SU-DHL-6 (cell line): ENCODE data around the gene HEATR1.

Experiments
- H2AFZ ChIP-seq: fragments of 200-600 bp; sonication (generic); 2 replicates; pipeline ENCODE4 v1.6.1; 2014; ENCODE audit warnings: low read depth, mild to moderate bottlenecking, moderate library complexity, mixed read lengths, antibody characterized with exemption, low read length; ENCODE audit not compliant: severe bottlenecking
- H3F3A ChIP-seq: fragments of 200-600 bp; shearing (Covaris generic); 2 replicates; pipeline ENCODE4 v1.6.0; 2016; ENCODE audit warnings: antibody characterized with exemption, mild to moderate bottlenecking; ENCODE audit not compliant: insufficient read depth
- H3K27ac ChIP-seq: fragments of 200-600 bp; sonication (generic); 2 replicates; pipeline ENCODE4 v1.5.1; 2016; ENCODE audit warnings: low read depth, mild to moderate bottlenecking, low read length, moderate library complexity, mixed read lengths
- H3K27me3 ChIP-seq: fragments of 200-600 bp; sonication (generic), shearing (Covaris generic); 2 replicates; pipeline ENCODE4 v1.6.0; 2014; ENCODE audit warnings: mild to moderate bottlenecking, low read length
- H3K36me3 ChIP-seq: fragments of 200-600 bp; sonication (generic); 2 replicates; pipeline ENCODE4 v1.6.1; 2014; ENCODE audit warnings: mild to moderate bottlenecking, low read length, mixed read lengths
- H3K4me2 ChIP-seq: fragments of 300-600, 200-600 bp; shearing (Covaris generic), sonication (generic); 2 replicates; pipeline ENCODE4 v1.6.0; 2014; ENCODE audit warnings: low read length, low read depth, mild to moderate bottlenecking; ENCODE audit not compliant: poor library complexity, severe bottlenecking
- H3K4me3 ChIP-seq: fragments of 200-600 bp; sonication (generic); 2 replicates; pipeline ENCODE4 v1.5.1; 2014; ENCODE audit warnings: antibody characterized with exemption, low read length, mild to moderate bottlenecking, mixed read lengths; ENCODE audit not compliant: insufficient read depth, poor library complexity, severe bottlenecking
- H3K79me2 ChIP-seq: fragments of 200-600 bp; sonication (generic); 2 replicates; pipeline ENCODE4 v1.6.1; 2014; ENCODE audit warnings: mild to moderate bottlenecking, low read length, moderate library complexity; ENCODE audit not compliant: insufficient read depth
- H3K9ac ChIP-seq: fragments of 200-600 bp; sonication (generic); 2 replicates; pipeline ENCODE4 v1.7.0; 2014; ENCODE audit warnings: mild to moderate bottlenecking, low read length
- H3K9me2 ChIP-seq: fragments of 200-600 bp; sonication (generic); replicated peaks from 2 replicates; pipeline ENCODE4 v1.6.1; 2014; ENCODE audit warnings: low read length; ENCODE audit not compliant: insufficient read depth
- H3K9me3 ChIP-seq: fragments of 200-600 bp; sonication (generic); 2 replicates; pipeline ENCODE4 v1.6.1; 2014; ENCODE audit warnings: low read length, mixed read lengths; ENCODE audit not compliant: insufficient read depth
- H4K20me1 ChIP-seq: fragments of 200-600 bp; sonication (generic); 2 replicates; pipeline ENCODE4 v1.6.1; 2014; ENCODE audit warnings: low read depth, mild to moderate bottlenecking, antibody characterized with exemption, low read length, moderate library complexity, mixed read lengths
- CTCF ChIP-seq: fragments of 200-600 bp; sonication (generic); IDR thresholded peaks from one replicate; pipeline ENCODE4 v1.5.1; 2017; ENCODE audit warnings: antibody characterized with exemption, mild to moderate bottlenecking, low read length, moderate library complexity; ENCODE audit not compliant: insufficient read depth, poor library complexity, severe bottlenecking
- EZH2phosphoT487 ChIP-seq: fragments of 200-600 bp; sonication (generic), shearing (Covaris generic); conservative IDR thresholded peaks from 2 replicates; pipeline ENCODE4 v1.6.1; 2018; ENCODE audit warnings: mild to moderate bottlenecking, antibody characterized with exemption, low read length, moderate library complexity, mixed read lengths

Gene HEATR1

GRCh38 chr1:236565530-236565929, 38.8 kb downstream of the HEATR1 start:
- Histone ChIP-seq H4K20me1 (no peaks in the 10 kb centered on the region), H3K27ac (no peak overlapping the region), H3K4me2 (no peak overlapping the region), H2AFZ (no peak overlapping the region), H3K9me3 (no peaks in the 10 kb centered on the region), H3K27me3 (no peaks in the 10 kb centered on the region), H3K79me2 (no peaks in the 10 kb centered on the region), H3K4me3 (no peak overlapping the region), H3F3A (no peaks in the 10 kb centered on the region), H3K9ac (no peak overlapping the region), H3K9me2 (no peaks in the 10 kb centered on the region), H3K36me3 (peaks cover 31% of the 10 kb centered on the region; the same call in 1 of the 2 replicates)
- no peak for TF ChIP-seq CTCF
- no peak for TF ChIP-seq EZH2phosphoT487

GRCh38 chr1:236561976-236562375, 42.3 kb downstream of the HEATR1 start:
- Histone ChIP-seq H3F3A (no peaks in the 10 kb centered on the region), H3K9me2 (no peaks in the 10 kb centered on the region), H3K9me3 (no peaks in the 10 kb centered on the region), H3K27me3 (no peaks in the 10 kb centered on the region), H3K27ac (no peak overlapping the region), H3K4me2 (no peak overlapping the region), H4K20me1 (no peaks in the 10 kb centered on the region), H3K9ac (no peak overlapping the region), H3K4me3 (no peak overlapping the region), H2AFZ (no peak overlapping the region), H3K79me2 (no peaks in the 10 kb centered on the region), H3K36me3 (peaks cover 36% of the 10 kb centered on the region; the same call in 1 of the 2 replicates)
- no peak for TF ChIP-seq EZH2phosphoT487
- no peak for TF ChIP-seq CTCF

GRCh38 chr1:236560213-236560771, 44.0 kb downstream of the HEATR1 start:
- Histone ChIP-seq H3F3A (no peaks in the 10 kb centered on the region), H3K27ac (no peak overlapping the region), H4K20me1 (no peaks in the 10 kb centered on the region), H3K9me2 (no peaks in the 10 kb centered on the region), H2AFZ (no peak overlapping the region), H3K9me3 (no peaks in the 10 kb centered on the region), H3K4me2 (no peak overlapping the region), H3K27me3 (no peaks in the 10 kb centered on the region), H3K9ac (no peak overlapping the region), H3K36me3 (peaks cover 46% of the 10 kb centered on the region; the same call in 1 of the 2 replicates), H3K79me2 (no peaks in the 10 kb centered on the region), H3K4me3 (no peak overlapping the region)
- TF ChIP-seq EZH2phosphoT487 (no peak), CTCF (peak; percentile 10)
